NCI-H1694 (cell line): Measurements from ENCODE around the gene KIFC3.
"Not testable (repeated sequence)": the region's sequence is repeated elsewhere in the genome, so short reads cannot be mapped to it uniquely, and the experiment has no call there.

Source experiments
- DNase-seq: peaks from one replicate; lab custom pipeline; 2025; lab: John Stamatoyannopoulos, UW

KIFC3 gene

GRCh38 chr16:57786632-57787518 lies 15.4 kb downstream of the KIFC3 start:
- no peak for DNase-seq

- DNase-seq: no peak
Observed at GRCh38 chr16:57785924-57786323, 16.4 kb downstream of the KIFC3 start.

- DNase-seq: no peak
Observed at GRCh38 chr16:57785385-57785784, 16.9 kb downstream of the KIFC3 start.

GRCh38 chr16:57784334-57784733 lies 18.0 kb downstream of the KIFC3 start:
- no peak for DNase-seq

- no peak for DNase-seq
Observed at GRCh38 chr16:57783883-57784282, 18.4 kb downstream of the KIFC3 start.

- no peak for DNase-seq
Observed at GRCh38 chr16:57783116-57783515, 19.2 kb downstream of the KIFC3 start.

- not testable (repeated sequence) for DNase-seq
Observed at GRCh38 chr16:57782607-57783055, 19.7 kb downstream of the KIFC3 start.

- DNase-seq: no peak
Observed at GRCh38 chr16:57781741-57782606, 20.3 kb downstream of the KIFC3 start.

- no peak for DNase-seq
Observed at GRCh38 chr16:57781349-57781740, 20.9 kb downstream of the KIFC3 start.

- not testable (repeated sequence) for DNase-seq
Observed at GRCh38 chr16:57779836-57780235, 22.5 kb downstream of the KIFC3 start.

- no peak for DNase-seq
Observed at GRCh38 chr16:57778658-57779057, 23.6 kb downstream of the KIFC3 start.

GRCh38 chr16:57775661-57776469 lies 26.4 kb downstream of the KIFC3 start:
- DNase-seq: no peak

- no peak for DNase-seq
Observed at GRCh38 chr16:57774705-57775285, 27.5 kb downstream of the KIFC3 start.

- no peak for DNase-seq
Observed at GRCh38 chr16:57773655-57774295, 28.5 kb downstream of the KIFC3 start.

- DNase-seq: no peak
Observed at GRCh38 chr16:57773019-57773418, 29.3 kb downstream of the KIFC3 start.

GRCh38 chr16:57771141-57771785 lies 31.0 kb downstream of the KIFC3 start:
- DNase-seq: no peak

GRCh38 chr16:57770361-57770760 lies 31.9 kb downstream of the KIFC3 start:
- DNase-seq: no peak

- no peak for DNase-seq
Observed at GRCh38 chr16:57769541-57770145, 32.6 kb downstream of the KIFC3 start.

- no peak for DNase-seq
Observed at GRCh38 chr16:57766714-57767348, 35.5 kb downstream of the KIFC3 start.
